Stomach (tissue), 4 donors: ENCODE measurements around the gene SGK1.

Source experiments
- CTCF ChIP-seq, 7 experiments: fragments of 450-650 bp in 4 of 7; fragments of 200-600 bp in 3 of 7; sonication (generic) in 3 of 7; IDR thresholded peaks; one replicate each; pipeline ENCODE4 v1.5.1; 2016 to 2019; ENCODE audit warnings: antibody characterized with exemption in 7 of 7, control low read depth in 2 of 7, mild to moderate bottlenecking in 1 of 7
- POLR2AphosphoS5 ChIP-seq, 3 donors: sonication (generic); formaldehyde crosslinking; IDR thresholded peaks; one replicate each; pipeline ENCODE4 v1.6.1; 2016; ENCODE audit warnings: antibody characterized with exemption in 3 of 3

- no peak for TF ChIP-seq POLR2AphosphoS5 (IDR thresholded peaks at IDR 0.05)
- no peak for TF ChIP-seq CTCF (IDR thresholded peaks at IDR 0.05)
Measured at GRCh38 chr6:134359302-134359701, 41.4 kb upstream of the SGK1 start.
